H1 (cell line): ENCODE data around the gene ACO1. TPM values are rescaled to one million over a fixed set of nuclear protein-coding genes. Genes with fewer than 3 reads are reported as not detected.
A peak's percentile ranks its signal among the peaks of the same experiment; 100 is the strongest.

ENCODE experiments used
- CTCF ChIA-PET: fragments of 300-600 bp; sonication (Branson Sonifier 250); formaldehyde crosslinking; loops from one replicate; lab custom pipeline; 2021; ENCODE audit not compliant: partially characterized antibody; lab: Charles Lee
- POLR2A ChIA-PET: fragments of 300-600 bp; sonication (Branson Sonifier 250); formaldehyde crosslinking; loops from one replicate; lab custom pipeline; 2021; ENCODE audit warnings: inconsistent platforms; ENCODE audit not compliant: partially characterized antibody; lab: Charles Lee
- DNase-seq, 2 experiments: peaks; one replicate each; pipeline versions ENCODE4 v3.0.0 to v3.0.0-alpha.2; 2010 to 2022; ENCODE audit warnings: low spot score in 2 of 2, low read depth in 1 of 2, mixed read lengths in 1 of 2
- FAIRE-seq: peaks from 2 replicates; lab custom pipeline; 2011; peaks lifted over from hg19 to GRCh38; lab: Jason Lieb, UNC
- H2AFZ ChIP-seq: 2 replicates; pipeline ENCODE4 v1.8.1; 2012; ENCODE audit warnings: low read length, inconsistent platforms
- H2AK5ac ChIP-seq: 2 replicates; pipeline ENCODE4 v1.6.1; 2013; ENCODE audit warnings: low read depth, low read length
- H2BK120ac ChIP-seq: replicated peaks from 2 replicates; pipeline ENCODE3; 2013; ENCODE audit warnings: low read depth, low read length, inconsistent platforms
- H2BK12ac ChIP-seq: 2 replicates; pipeline ENCODE4 v1.6.1; 2013; ENCODE audit warnings: low read depth, low read length
- H2BK15ac ChIP-seq: 2 replicates; pipeline ENCODE4 v1.6.1; 2013; ENCODE audit warnings: low read length
- H2BK20ac ChIP-seq: 2 replicates; pipeline ENCODE4 v1.6.1; 2013; ENCODE audit warnings: low read length
- H2BK5ac ChIP-seq: 2 replicates; pipeline ENCODE4 v1.6.1; 2013; ENCODE audit warnings: low read depth, low read length
- H3K14ac ChIP-seq: 2 replicates; pipeline ENCODE4 v1.6.1; 2013; ENCODE audit warnings: inconsistent platforms; ENCODE audit not compliant: insufficient read length
- H3K18ac ChIP-seq: 2 replicates; pipeline ENCODE4 v1.6.1; 2013; ENCODE audit warnings: low read length; ENCODE audit errors: extremely low read depth
- H3K23ac ChIP-seq: 2 replicates; pipeline ENCODE4 v1.6.1; 2013; ENCODE audit warnings: inconsistent platforms; ENCODE audit not compliant: insufficient read length
- H3K23me2 ChIP-seq: 2 replicates; pipeline ENCODE4 v1.6.1; 2013; ENCODE audit warnings: low read depth, low read length
- H3K27ac ChIP-seq: 2 replicates; pipeline ENCODE4 v1.6.1; 2011; ENCODE audit warnings: low read depth, low read length, inconsistent platforms
- H3K27me3 ChIP-seq, 4 experiments: replicated peaks in 1 of 4; 1 replicate in 1 of 4; 2 replicates in 3 of 4; pipeline versions ENCODE4 v1.6.1 to v1.8.1; 2011 to 2013; ENCODE audit warnings: low read length in 3 of 4, mild to moderate bottlenecking in 3 of 4, inconsistent platforms in 2 of 4, mixed read lengths in 2 of 4, moderate library complexity in 1 of 4; ENCODE audit not compliant: control insufficient read depth in 3 of 4, insufficient read depth in 3 of 4; ENCODE audit errors: extremely low read depth in 1 of 4
- H3K36me3 ChIP-seq, 4 experiments: 2 replicates each; pipeline versions ENCODE4 v1.6.1 to v1.8.1; 2011 to 2013; ENCODE audit warnings: mild to moderate bottlenecking in 4 of 4, low read length in 3 of 4, moderate library complexity in 2 of 4, control low read depth in 1 of 4, inconsistent platforms in 1 of 4; ENCODE audit not compliant: insufficient read depth in 4 of 4, control insufficient read depth in 2 of 4
- H3K4ac ChIP-seq: replicated peaks from 2 replicates; pipeline ENCODE3; 2013; ENCODE audit warnings: low read length, low read depth, mixed read lengths, inconsistent platforms; ENCODE audit not compliant: insufficient read length
- H3K4me1 ChIP-seq, 4 experiments: replicated peaks in 1 of 4; 1 replicate in 1 of 4; 2 replicates in 3 of 4; pipeline versions ENCODE4 v1.6.1 to v1.8.1; 2011 to 2013; ENCODE audit warnings: low read length in 3 of 4, inconsistent platforms in 2 of 4, mixed read lengths in 1 of 4; ENCODE audit not compliant: insufficient read depth in 4 of 4, control insufficient read depth in 3 of 4
- H3K4me2 ChIP-seq, 2 experiments: 2 replicates each; pipeline versions ENCODE4 v1.6.1 to v1.8.1; 2011 to 2013; ENCODE audit warnings: low read depth in 2 of 2, low read length in 2 of 2, control low read depth in 1 of 2, inconsistent platforms in 1 of 2, mild to moderate bottlenecking in 1 of 2; ENCODE audit not compliant: insufficient read depth in 1 of 2
- H3K4me3 ChIP-seq, 4 experiments: fragments of 200-600, 300-600 bp in 1 of 4; sonication (generic), shearing (Covaris generic), sonication (Bioruptor Twin) in 1 of 4; 2 replicates each; pipeline versions ENCODE4 v1.5.1 to v1.8.1; 2011 to 2016; ENCODE audit warnings: low read length in 4 of 4, low read depth in 3 of 4, control low read depth in 2 of 4, inconsistent platforms in 2 of 4, mild to moderate bottlenecking in 2 of 4, mixed read lengths in 1 of 4, moderate library complexity in 1 of 4; ENCODE audit not compliant: insufficient read depth in 2 of 4; ENCODE audit errors: extremely low read depth in 1 of 4
- H3K56ac ChIP-seq: replicated peaks from 2 replicates; pipeline ENCODE3; 2013; ENCODE audit warnings: low read depth, mild to moderate bottlenecking, mixed read lengths, low read length, inconsistent platforms; ENCODE audit not compliant: insufficient read length
- H3K79me1 ChIP-seq: 2 replicates; pipeline ENCODE4 v1.6.1; 2013; ENCODE audit warnings: low read depth, low read length, control low read depth
- H3K79me2 ChIP-seq, 2 experiments: 2 replicates each; pipeline versions ENCODE4 v1.6.1 to v1.8.1; 2012 to 2013; ENCODE audit warnings: low read length in 2 of 2, mild to moderate bottlenecking in 2 of 2, inconsistent platforms in 1 of 2; ENCODE audit not compliant: insufficient read depth in 2 of 2, control insufficient read depth in 1 of 2
- H3K9ac ChIP-seq, 4 experiments: replicated peaks in 1 of 4; 1 replicate in 1 of 4; 2 replicates in 3 of 4; pipeline versions ENCODE4 v1.6.1 to v1.8.1; 2011 to 2013; ENCODE audit warnings: low read depth in 3 of 4, low read length in 3 of 4, control low read depth in 2 of 4, mild to moderate bottlenecking in 2 of 4, moderate library complexity in 2 of 4, inconsistent platforms in 1 of 4; ENCODE audit errors: extremely low read depth in 1 of 4
- H3K9me3 ChIP-seq, 2 experiments: 2 replicates each; pipeline versions ENCODE4 v1.6.1 to v1.8.1; 2012 to 2013; ENCODE audit warnings: mild to moderate bottlenecking in 2 of 2, moderate library complexity in 2 of 2, control low read depth in 1 of 2, inconsistent platforms in 1 of 2, low read depth in 1 of 2, low read length in 1 of 2, mixed read lengths in 1 of 2; ENCODE audit not compliant: insufficient read depth in 2 of 2
- H4K20me1 ChIP-seq, 2 experiments: replicated peaks in 1 of 2; 2 replicates each; pipeline versions ENCODE3 to v1.8.1; 2011 to 2013; ENCODE audit warnings: inconsistent platforms in 2 of 2, low read length in 2 of 2, mild to moderate bottlenecking in 1 of 2; ENCODE audit not compliant: insufficient read depth in 2 of 2, control insufficient read depth in 1 of 2
- H4K5ac ChIP-seq: 2 replicates; pipeline ENCODE4 v1.6.1; 2013; ENCODE audit warnings: low read length, low read depth, mixed read lengths, inconsistent platforms; ENCODE audit not compliant: insufficient read length
- H4K8ac ChIP-seq: 2 replicates; pipeline ENCODE4 v1.8.0; 2013; ENCODE audit warnings: mild to moderate bottlenecking, moderate library complexity, low read length, inconsistent platforms; ENCODE audit not compliant: insufficient read depth; ENCODE audit errors: extremely low read depth
- H4K91ac ChIP-seq: replicated peaks from 2 replicates; pipeline ENCODE3; 2013; ENCODE audit warnings: low read length, mixed read lengths, inconsistent platforms; ENCODE audit not compliant: insufficient read length
- BACH1 ChIP-seq: IDR thresholded peaks from 2 replicates; pipeline ENCODE4 v1.6.1; 2012; ENCODE audit warnings: low read length, improper control_type of control experiment
- CTBP2 ChIP-seq: IDR thresholded peaks from 2 replicates; pipeline ENCODE4 v1.7.0; 2011; ENCODE audit warnings: borderline replicate concordance, mild to moderate bottlenecking, moderate library complexity, mixed read lengths, low read length; ENCODE audit not compliant: insufficient read depth, insufficient read length
- EZH2 ChIP-seq: fragments of 200-600 bp; sonication (generic); IDR thresholded peaks from 2 replicates; pipeline ENCODE4 v1.7.1; 2012; ENCODE audit warnings: low read depth, mild to moderate bottlenecking, moderate library complexity, low read length, inconsistent platforms; ENCODE audit not compliant: severe bottlenecking
- HDAC6 ChIP-seq: IDR thresholded peaks from one replicate; pipeline ENCODE4 v1.7.1; 2012; ENCODE audit warnings: low read depth, mild to moderate bottlenecking, inconsistent platforms, low read length, moderate library complexity
- KDM5A ChIP-seq: fragments of 200-600 bp; IDR thresholded peaks from 2 replicates; pipeline ENCODE4 v1.7.1; 2012; ENCODE audit warnings: mild to moderate bottlenecking, low read length, inconsistent platforms, mixed read lengths
- PHF8 ChIP-seq: fragments of 200-600 bp; sonication (generic); conservative IDR thresholded peaks from 2 replicates; pipeline ENCODE4 v1.7.1; 2012; ENCODE audit warnings: low read depth, mild to moderate bottlenecking, inconsistent platforms, low read length, moderate library complexity
- SIRT6 ChIP-seq: IDR thresholded peaks from one replicate; pipeline ENCODE4 v1.7.1; 2012; ENCODE audit warnings: low read length, inconsistent platforms
- SP4 ChIP-seq: IDR thresholded peaks from 2 replicates; pipeline ENCODE4 v1.6.1; 2012; ENCODE audit warnings: low read length, inconsistent platforms
- SRF ChIP-seq: IDR thresholded peaks from 2 replicates; pipeline ENCODE4 v1.6.1; 2011; ENCODE audit warnings: mild to moderate bottlenecking, low read depth, low read length, moderate library complexity
- TAF7 ChIP-seq: optimal IDR thresholded peaks from 2 replicates; pipeline ENCODE3; 2011; ENCODE audit warnings: low read depth, mild to moderate bottlenecking, inconsistent platforms, low read length, moderate library complexity, borderline replicate concordance
- TBP ChIP-seq: IDR thresholded peaks from 2 replicates; pipeline ENCODE4 v1.6.1; 2011; ENCODE audit warnings: low read depth, low read length, improper control_type of control experiment
- WGBS, 2 experiments: shearing (Covaris generic) in 1 of 2; methylation state at CpG; one replicate each; pipeline versions ENCODE4 v1.1.6 to v1.1.7; 2013 to 2015; ENCODE audit warnings: low lambda C conversion rate in 2 of 2, mixed read lengths in 2 of 2, inconsistent platforms in 1 of 2, low coverage in 1 of 2, missing lambda C conversion rate in 1 of 2; ENCODE audit not compliant: insufficient replicate concordance in 2 of 2, insufficient coverage in 1 of 2, insufficient read length in 1 of 2; ENCODE audit errors: extremely low coverage in 1 of 2, missing lambda C conversion rate in 1 of 2; 5-methylcytosine and 5-hydroxymethylcytosine counted together
- polyA plus RNA-seq, 7 experiments: library from polyadenylated mRNA; depleted of rRNA in 3 of 7; stranded (reverse) in 5 of 7; unstranded in 2 of 7; fragments of >200 nt in 5 of 7; fragments of 200-250 nt in 2 of 7; gene quantifications; 1 replicate in 5 of 7; 2 replicates in 1 of 7; 4 replicates in 1 of 7; pipeline versions ENCODE4 v1.2.1 to v1.2.3, GENCODE V29; 2011 to 2013; ENCODE audit warnings: missing spikeins in 2 of 7, mixed read lengths in 2 of 7
- total RNA-seq: library from RNA; stranded (reverse); fragmentation: NEBNext Ultra II Directional; extraction: Animal tissue kit (Norgen Biotek cat#: 25700); gene quantifications from 2 replicates; pipeline ENCODE4 v1.2.1, GENCODE V29; 2021
- TF ChIP-seq, protein P1 (sequence below): IDR thresholded peaks from 2 replicates; pipeline ENCODE4 v1.6.1; 2012; ENCODE audit warnings: inconsistent platforms
- TF ChIP-seq, protein P2 (sequence below): IDR thresholded peaks from 2 replicates; pipeline ENCODE4 v1.6.1; 2011; ENCODE audit warnings: low read length, improper control_type of control experiment

The ACO1 gene
- total and polyA plus RNA-seq, 2 of the 8 experiments (the other 6 are each of a cell fraction or from before 2014, with no cell fraction given), result 39.3 to 49.8 TPM

DNA sequence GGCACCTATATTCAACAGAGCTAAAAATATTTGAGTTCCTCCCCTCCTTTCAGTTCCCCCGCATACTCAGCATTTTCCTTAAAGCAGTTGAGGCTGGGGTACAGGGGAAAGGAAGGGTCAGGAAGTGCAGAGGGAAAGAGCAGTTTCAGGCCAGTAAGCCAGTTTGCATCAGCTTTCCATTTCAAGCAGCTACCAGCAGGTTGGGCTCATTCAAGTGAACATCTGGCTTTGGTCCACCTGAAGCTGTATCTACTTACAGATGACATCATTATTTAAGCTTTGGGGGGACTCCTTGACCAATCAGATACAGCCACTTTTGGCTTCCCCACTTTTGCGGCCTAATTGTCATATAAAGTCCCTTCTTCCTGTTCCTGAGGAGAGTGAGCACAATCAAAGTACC lies 8.2 kb upstream of the ACO1 start:
- H2AK5ac ChIP-seq, result no peak overlapping the region
- TF ChIP-seq BACH1 (no peak), SP4 (no peak), KDM5A (no peak), TAF7 (no peak), HDAC6 (no peak), PHF8 (no peak), EZH2 (no peak), SIRT6 (no peak), TBP (no peak), SRF (no peak), CTBP2 (no peak)
- TF ChIP-seq, protein P1, sequence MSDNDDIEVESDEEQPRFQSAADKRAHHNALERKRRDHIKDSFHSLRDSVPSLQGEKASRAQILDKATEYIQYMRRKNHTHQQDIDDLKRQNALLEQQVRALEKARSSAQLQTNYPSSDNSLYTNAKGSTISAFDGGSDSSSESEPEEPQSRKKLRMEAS, result no peak
- TF ChIP-seq, protein P2, sequence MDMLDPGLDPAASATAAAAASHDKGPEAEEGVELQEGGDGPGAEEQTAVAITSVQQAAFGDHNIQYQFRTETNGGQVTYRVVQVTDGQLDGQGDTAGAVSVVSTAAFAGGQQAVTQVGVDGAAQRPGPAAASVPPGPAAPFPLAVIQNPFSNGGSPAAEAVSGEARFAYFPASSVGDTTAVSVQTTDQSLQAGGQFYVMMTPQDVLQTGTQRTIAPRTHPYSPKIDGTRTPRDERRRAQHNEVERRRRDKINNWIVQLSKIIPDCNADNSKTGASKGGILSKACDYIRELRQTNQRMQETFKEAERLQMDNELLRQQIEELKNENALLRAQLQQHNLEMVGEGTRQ, result no peak

More for the DNA sequence above, 8.2 kb upstream of the ACO1 start:
- ChIA-PET POLR2A (no interaction called here), CTCF (interaction anchor here (0.7 to 5.5 kb wide), 9 partner anchors 11 to 201 kb away, joined by 3 to 248 read pairs (median 48); partner anchors contain the start of genes NDUFB6 and RIGI)
- Histone ChIP-seq H3K9me3 (no peaks in the 10 kb centered on the region; a peak in 1 of 4 replicates), H2BK15ac (no peak overlapping the region), H4K20me1 (no peaks in the 10 kb centered on the region), H3K79me2 (no peaks in the 10 kb centered on the region), H3K36me3 (no peaks in the 10 kb centered on the region), H3K18ac (no peak overlapping the region), H3K14ac (no peak overlapping the region), H2BK5ac (no peak overlapping the region), H4K5ac (no peak overlapping the region), H3K4me3 (no peak overlapping the region), H3K23me2 (no peaks in the 10 kb centered on the region), H3K27ac (no peak overlapping the region), H2BK20ac (no peak overlapping the region), H3K4me2 (no peak overlapping the region), H4K8ac (no peak overlapping the region), H4K91ac (no peak overlapping the region), H3K56ac (no peak overlapping the region), H3K23ac (no peak overlapping the region), H2BK12ac (no peak overlapping the region), H3K4ac (no peak overlapping the region), H2AFZ (peak overlapping the region; percentile 93), H3K4me1 (peaks cover 0 to 4% (median 0%) of the 10 kb centered on the region in 4 experiments; a peak in 1 of 7 replicates), H3K79me1 (no peaks in the 10 kb centered on the region), H3K9ac (no peak overlapping the region), H3K27me3 (no peaks in the 10 kb centered on the region), H2BK120ac (no peak overlapping the region)
- 60% methylated on average over 2 of the region's 2 CpGs; no CpG with 5 or more reads in 1 of the 2 experiments for WGBS, 2 experiments
- no peak for FAIRE-seq
- DNase-seq, result no peak
